ENCODE data around the gene CHST9.

CHST9 gene

DNA sequence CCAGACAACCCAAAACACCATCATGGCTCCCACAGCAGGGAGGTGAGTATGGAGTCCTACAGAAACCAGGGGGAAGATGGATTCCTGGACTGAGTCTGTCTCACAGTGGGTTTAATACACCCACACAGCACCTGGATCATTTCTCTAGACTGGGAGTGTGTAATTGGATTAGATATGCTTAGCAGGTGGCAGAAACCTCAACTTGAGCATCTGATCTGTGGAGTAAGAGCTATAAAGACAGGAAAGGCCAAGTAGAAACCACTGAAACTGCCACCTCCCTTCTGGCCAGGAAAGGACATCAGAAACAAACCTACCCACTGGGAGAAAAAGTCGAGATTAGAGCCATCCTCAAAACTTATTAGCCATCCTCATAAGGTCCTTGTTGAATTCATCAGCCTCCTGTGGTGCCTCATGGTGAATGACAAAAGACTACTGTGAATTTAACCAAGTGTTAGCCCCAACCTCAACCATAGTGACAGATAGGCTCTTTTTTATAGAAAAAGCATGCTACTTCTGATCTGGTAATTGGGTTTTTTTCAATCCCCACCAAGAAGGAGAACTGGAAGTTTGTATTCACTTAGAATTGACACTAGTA lies 28.1 kb upstream of the CHST9 start:
- H3K27ac ChIP-seq = no peak overlapping the region
- TF ChIP-seq, protein P1, sequence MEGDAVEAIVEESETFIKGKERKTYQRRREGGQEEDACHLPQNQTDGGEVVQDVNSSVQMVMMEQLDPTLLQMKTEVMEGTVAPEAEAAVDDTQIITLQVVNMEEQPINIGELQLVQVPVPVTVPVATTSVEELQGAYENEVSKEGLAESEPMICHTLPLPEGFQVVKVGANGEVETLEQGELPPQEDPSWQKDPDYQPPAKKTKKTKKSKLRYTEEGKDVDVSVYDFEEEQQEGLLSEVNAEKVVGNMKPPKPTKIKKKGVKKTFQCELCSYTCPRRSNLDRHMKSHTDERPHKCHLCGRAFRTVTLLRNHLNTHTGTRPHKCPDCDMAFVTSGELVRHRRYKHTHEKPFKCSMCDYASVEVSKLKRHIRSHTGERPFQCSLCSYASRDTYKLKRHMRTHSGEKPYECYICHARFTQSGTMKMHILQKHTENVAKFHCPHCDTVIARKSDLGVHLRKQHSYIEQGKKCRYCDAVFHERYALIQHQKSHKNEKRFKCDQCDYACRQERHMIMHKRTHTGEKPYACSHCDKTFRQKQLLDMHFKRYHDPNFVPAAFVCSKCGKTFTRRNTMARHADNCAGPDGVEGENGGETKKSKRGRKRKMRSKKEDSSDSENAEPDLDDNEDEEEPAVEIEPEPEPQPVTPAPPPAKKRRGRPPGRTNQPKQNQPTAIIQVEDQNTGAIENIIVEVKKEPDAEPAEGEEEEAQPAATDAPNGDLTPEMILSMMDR (conservative IDR thresholded peaks at IDR 0.05) = no peak

DNA sequence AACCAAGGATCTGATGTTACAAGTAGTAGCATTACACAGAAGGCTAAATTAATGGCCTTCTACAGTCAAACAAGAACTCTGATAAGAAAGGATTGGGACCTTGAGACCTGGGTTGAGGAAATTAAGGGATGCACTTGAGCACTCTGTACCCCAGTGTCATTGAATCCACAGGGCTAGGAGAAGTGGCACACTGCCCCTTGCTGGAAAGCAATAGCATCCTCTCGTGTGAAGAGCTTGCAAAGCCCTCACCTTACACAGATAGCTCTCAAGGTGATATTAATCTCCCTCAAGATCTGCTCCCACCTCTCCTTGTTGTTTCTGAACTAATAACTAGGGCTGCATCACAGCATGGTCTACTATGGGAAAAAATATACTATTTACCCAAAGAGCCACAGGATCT lies 26.5 kb upstream of the CHST9 start:
- TF ChIP-seq, protein P1 (conservative IDR thresholded peaks at IDR 0.05) = no peak
- H3K27ac ChIP-seq = no peak overlapping the region

DNA sequence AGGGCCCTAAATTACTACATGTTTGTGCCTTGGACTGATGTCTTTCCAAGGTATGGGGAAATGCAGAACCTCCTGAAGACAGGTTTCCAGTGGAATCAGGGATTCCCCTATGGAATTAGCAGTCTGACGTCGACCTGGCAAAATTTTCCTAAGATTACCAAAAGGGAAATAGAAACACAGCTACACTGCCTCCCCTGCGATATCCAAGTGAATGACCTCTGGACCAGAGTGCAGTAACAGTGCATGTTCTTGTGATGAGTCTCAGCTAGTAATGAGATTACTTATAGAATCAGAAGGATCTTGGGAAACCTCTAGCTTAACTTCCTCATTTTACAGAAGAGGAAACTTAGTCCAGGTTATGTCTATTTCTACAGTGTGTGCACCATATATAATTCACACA lies 21.3 kb upstream of the CHST9 start:
- TF ChIP-seq, protein P1 (conservative IDR thresholded peaks at IDR 0.05) = no peak
- H3K27ac ChIP-seq = no peak overlapping the region

DNA sequence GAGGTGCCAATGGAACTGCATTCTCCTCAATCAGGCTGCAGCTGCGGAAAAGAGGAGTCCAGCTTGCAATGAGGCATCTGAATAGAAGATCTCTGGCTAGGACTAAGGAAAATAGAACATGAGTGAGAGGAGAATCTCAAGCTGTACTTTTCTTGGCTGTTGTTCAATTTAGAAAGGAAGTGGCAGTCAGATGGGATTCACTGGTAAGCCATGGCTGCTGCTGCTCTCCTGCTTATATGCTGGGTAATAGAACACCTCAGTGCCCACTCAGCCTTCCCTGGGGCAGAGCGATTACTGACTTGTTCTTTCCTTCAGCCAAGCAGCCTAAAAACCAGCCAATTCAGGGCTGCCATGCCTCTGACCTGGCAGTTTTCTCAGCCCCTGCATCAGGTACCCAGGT lies 17.6 kb upstream of the CHST9 start:
- H3K27ac ChIP-seq = no peak overlapping the region
- TF ChIP-seq, protein P1 (conservative IDR thresholded peaks at IDR 0.05) = no peak

DNA sequence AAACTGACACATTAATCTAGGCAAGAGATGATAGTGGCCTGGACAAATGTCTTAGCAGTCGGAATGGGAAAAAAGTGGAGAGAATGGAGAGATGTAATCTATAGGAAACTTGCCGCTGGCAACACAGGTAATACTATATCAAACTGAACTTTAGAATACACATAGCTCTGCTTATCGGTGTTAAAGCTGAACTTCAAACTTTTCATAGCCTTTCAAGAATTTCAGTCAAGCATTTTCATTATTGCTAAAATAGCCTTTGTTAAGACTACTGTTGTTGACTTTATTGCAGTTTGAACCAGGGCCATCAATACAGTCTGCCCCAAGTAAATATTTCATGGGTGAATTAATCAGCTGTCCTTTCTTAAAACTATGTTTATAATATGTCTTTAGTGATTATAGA lies 12.9 kb upstream of the CHST9 start:
- TF ChIP-seq, protein P1 (conservative IDR thresholded peaks at IDR 0.05) = no peak
- H3K27ac ChIP-seq = no peak overlapping the region

DNA sequence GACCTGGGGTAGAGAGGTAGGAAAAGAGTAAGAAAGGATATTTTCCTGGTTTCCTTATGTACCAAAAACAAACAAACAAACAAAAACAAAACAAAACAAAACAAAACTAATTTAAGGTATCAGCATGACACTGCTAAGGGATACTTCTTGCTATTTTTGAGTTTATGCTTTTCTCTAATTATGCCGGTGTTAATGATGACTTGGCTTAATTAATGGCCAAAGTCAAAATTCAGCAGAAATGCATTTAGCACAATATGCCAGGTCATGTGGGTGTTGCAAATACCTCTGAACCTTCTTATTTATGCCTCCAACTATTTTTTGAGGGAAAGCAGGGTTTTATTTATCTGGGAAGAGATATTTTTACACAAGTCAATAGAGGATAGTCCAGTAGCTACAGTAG lies 3.2 kb upstream of the CHST9 start:
- no peak overlapping the region for H3K27ac ChIP-seq
- TF ChIP-seq, protein P1 (conservative IDR thresholded peaks at IDR 0.05) = no peak

DNA sequence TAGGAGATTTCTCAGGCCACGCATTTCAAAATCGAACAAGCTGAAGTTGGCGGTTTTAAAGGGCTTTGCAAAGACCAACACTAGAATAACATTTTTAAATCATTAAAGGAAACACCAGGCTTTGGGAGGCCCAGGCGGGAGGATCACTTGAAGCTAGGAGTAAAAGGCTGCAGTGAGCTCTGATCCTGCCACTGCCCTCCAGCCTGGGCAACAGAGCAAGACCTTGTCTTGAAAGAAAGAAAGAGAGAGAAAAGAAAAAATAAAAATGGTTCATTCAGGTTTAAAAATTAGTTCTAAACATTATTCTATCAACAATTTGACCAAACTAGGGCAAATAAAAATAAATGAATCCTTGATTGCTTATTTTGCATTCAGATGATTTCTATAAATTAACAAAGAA lies 789 bp upstream of the CHST9 start:
- H3K27ac ChIP-seq = no peak overlapping the region
- TF ChIP-seq, protein P1 (conservative IDR thresholded peaks at IDR 0.05) = no peak

All from VCaP (cell line).